ENCODE results near the gene STRBP. TPM values are rescaled to one million over a fixed set of nuclear protein-coding genes. Genes with fewer than 3 reads are reported as not detected.

STRBP gene
- total RNA-seq, 1 donor from 2014 or later: 56.7 TPM

DNA sequence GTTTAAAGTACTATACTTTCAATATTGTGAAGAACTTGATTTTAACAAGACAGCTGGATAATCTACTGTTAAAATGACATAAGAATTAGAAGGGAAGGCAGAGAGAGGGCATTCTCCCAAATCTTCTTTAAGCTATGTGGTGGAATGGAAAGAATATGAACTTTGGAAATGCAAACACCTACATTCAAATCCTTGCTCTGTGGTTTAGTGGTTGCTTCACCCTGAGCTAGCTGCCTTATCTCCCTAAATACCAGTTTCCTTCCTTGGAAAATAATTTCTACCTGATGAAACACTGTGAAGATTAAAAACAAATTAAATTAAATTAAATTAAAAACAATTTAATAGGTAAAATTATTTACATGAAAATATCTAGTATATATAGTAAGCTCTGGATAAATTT lies 136.4 kb downstream of the STRBP start:
- Mint-ChIP-seq H3K27ac (no peak overlapping the region), H3K9me3 (no peaks in the 10 kb centered on the region), H3K4me3 (no peak overlapping the region), H3K36me3 (peaks cover 18% of the 10 kb centered on the region), H3K4me1 (ENCODE audit: unreplicated experiment) (no peaks in the 10 kb centered on the region), H3K27me3 (no peaks in the 10 kb centered on the region)
- TF ChIP-seq CTCF (conservative IDR thresholded peaks at IDR 0.05): no peak
- no peak for DNase-seq (ENCODE audit: extremely low spot score, unreplicated experiment)

GRCh38 chr9:123131258-123131657 lies 137.1 kb downstream of the STRBP start:
- DNase-seq (ENCODE audit: extremely low spot score, unreplicated experiment): no peak
- Mint-ChIP-seq H3K4me1 (ENCODE audit: unreplicated experiment) (peaks cover 2% of the 10 kb centered on the region), H3K9me3 (no peaks in the 10 kb centered on the region), H3K36me3 (peaks cover 17% of the 10 kb centered on the region), H3K27me3 (no peaks in the 10 kb centered on the region), H3K4me3 (no peak overlapping the region), H3K27ac (no peak overlapping the region)
- TF ChIP-seq CTCF (conservative IDR thresholded peaks at IDR 0.05): no peak

DNA sequence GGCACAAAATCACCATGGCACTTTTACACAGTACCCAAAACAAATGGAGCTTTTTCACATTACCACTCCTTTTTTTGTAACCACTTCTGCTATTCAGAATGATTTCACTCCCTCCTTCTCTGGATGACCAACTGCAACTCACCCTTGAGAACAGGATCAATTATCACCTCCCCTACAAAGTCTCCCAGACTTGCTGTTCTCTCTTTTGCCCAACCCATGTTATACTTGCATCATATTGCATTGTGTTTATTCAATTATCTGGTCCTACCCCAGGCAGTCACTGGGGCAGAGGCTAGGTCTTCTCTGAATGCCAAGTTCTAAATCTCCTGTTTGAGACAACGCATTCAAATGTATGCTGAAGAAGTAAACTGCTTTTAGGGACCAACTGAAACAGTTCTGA lies 139.0 kb downstream of the STRBP start:
- H3K4me3 Mint-ChIP-seq: no peak overlapping the region
- peaks cover 5% of the 10 kb centered on the region for H3K4me1 Mint-ChIP-seq (ENCODE audit: unreplicated experiment)
- H3K27ac Mint-ChIP-seq: no peak overlapping the region
- H3K27me3 Mint-ChIP-seq: no peaks in the 10 kb centered on the region
- no peaks in the 10 kb centered on the region for H3K9me3 Mint-ChIP-seq
- TF ChIP-seq CTCF (conservative IDR thresholded peaks at IDR 0.05): no peak
- DNase-seq (ENCODE audit: extremely low spot score, unreplicated experiment): no peak
- peaks cover 16% of the 10 kb centered on the region for H3K36me3 Mint-ChIP-seq

GRCh38 chr9:123128591-123128990 lies 139.8 kb downstream of the STRBP start:
- Mint-ChIP-seq H3K4me3 (no peak overlapping the region), H3K27ac (no peak overlapping the region), H3K27me3 (no peaks in the 10 kb centered on the region), H3K9me3 (no peaks in the 10 kb centered on the region), H3K4me1 (ENCODE audit: unreplicated experiment) (peaks cover 5% of the 10 kb centered on the region), H3K36me3 (peaks cover 11% of the 10 kb centered on the region)
- DNase-seq (ENCODE audit: extremely low spot score, unreplicated experiment): no peak
- TF ChIP-seq CTCF (conservative IDR thresholded peaks at IDR 0.05): no peak

DNA sequence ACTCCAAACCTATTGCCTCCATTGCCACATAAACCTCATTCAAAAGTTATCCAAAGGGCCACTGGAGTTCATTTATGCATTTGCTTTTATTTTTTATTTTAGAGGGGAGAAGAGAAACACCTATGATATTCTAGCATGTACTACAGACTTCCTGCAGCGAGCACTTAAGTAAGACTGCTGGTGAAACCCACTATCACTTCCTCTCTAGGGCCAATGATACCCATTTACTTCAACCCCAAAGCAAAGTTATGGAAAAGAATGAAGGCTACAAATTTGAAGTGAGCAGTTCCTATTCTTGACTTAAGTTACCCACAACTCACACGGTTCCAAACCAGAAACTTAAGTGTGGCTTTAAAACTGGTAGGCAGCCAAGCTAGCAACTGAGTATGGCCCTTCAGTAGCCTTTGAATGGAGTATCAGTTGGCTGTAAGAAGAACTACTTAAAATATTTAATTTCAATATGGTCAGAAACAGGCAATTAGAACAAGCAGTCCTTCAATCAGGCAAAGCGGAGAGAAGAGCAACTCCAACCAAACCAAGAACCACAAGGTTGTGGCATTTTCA lies 140.8 kb downstream of the STRBP start:
- no peak for TF ChIP-seq CTCF (conservative IDR thresholded peaks at IDR 0.05)

GRCh38 chr9:123121457-123121856 lies 146.9 kb downstream of the STRBP start:
- DNase-seq (ENCODE audit: extremely low spot score, unreplicated experiment): no peak
- H3K4me1 Mint-ChIP-seq (ENCODE audit: unreplicated experiment): peaks cover 31% of the 10 kb centered on the region
- no peak for TF ChIP-seq CTCF (conservative IDR thresholded peaks at IDR 0.05)
- H3K36me3 Mint-ChIP-seq: peaks cover 18% of the 10 kb centered on the region
- H3K27ac Mint-ChIP-seq: no peak overlapping the region
- no peaks in the 10 kb centered on the region for H3K27me3 Mint-ChIP-seq
- no peak overlapping the region for H3K4me3 Mint-ChIP-seq
- no peaks in the 10 kb centered on the region for H3K9me3 Mint-ChIP-seq

More for the DNA sequence above, 140.8 kb downstream of the STRBP start:
- peaks cover 11% of the 10 kb centered on the region for H3K36me3 Mint-ChIP-seq
- no peaks in the 10 kb centered on the region for H3K9me3 Mint-ChIP-seq
- DNase-seq (ENCODE audit: extremely low spot score, unreplicated experiment): no peak
- H3K27me3 Mint-ChIP-seq: no peaks in the 10 kb centered on the region
- H3K4me1 Mint-ChIP-seq (ENCODE audit: unreplicated experiment): peaks cover 12% of the 10 kb centered on the region
- no peak overlapping the region for H3K4me3 Mint-ChIP-seq
- H3K27ac Mint-ChIP-seq: no peak overlapping the region

All from type B pancreatic cell (in vitro differentiated cells).